ENCODE measurements around the gene POP4. TPM values are rescaled to one million over a fixed set of nuclear protein-coding genes. Genes with fewer than 3 reads are reported as not detected.

The POP4 gene
- total and polyA plus RNA-seq, 2 of the 4 experiments (the other 2 are of a cell fraction): 65.1 to 87.2 TPM

DNA sequence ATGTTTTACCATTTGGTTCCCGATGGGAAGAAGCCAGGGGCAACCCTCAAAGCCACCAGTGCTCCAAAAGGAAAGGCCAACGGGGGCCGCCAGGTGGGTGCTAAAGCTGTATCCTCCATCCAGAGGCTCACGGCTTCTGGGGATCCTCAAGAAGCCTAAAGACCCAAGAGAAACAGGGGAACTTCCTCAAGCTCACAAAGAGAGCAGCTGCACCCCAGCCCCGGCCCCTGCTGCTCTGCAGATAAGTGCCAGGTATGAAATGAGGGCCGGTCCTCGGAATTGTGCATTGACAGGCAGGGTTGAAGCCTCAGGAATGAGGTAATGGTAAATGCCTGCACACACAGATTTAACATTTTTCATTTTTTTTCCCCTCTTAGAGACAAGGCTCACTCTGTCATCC, 8.0 kb upstream of the POP4 start:
- H3K9me3 ChIP-seq (ENCODE audit: control insufficient read depth, insufficient read depth, low read length): no peaks in the 10 kb centered on the region
- H2AK5ac ChIP-seq (ENCODE audit: low read depth, low read length): no peak overlapping the region
- H3K14ac ChIP-seq (replicated peaks; ENCODE audit: low read depth, low read length): no peak overlapping the region
- no peak for DNase-seq
- no peak overlapping the region for H3K9ac ChIP-seq (ENCODE audit: low read depth, low read length)
- no peak overlapping the region for H2AK9ac ChIP-seq (replicated peaks; ENCODE audit: low read depth, low read length, poor library complexity)
- intact Hi-C loops (cut with micrococcal nuclease): no loop called here
- dilution Hi-C loops (cut with HindIII; ENCODE audit: low sequenced_read_pairs, unreplicated experiment): no loop called here
- H3K36me3 ChIP-seq (ENCODE audit: control insufficient read depth, insufficient read depth, low read length): no peaks in the 10 kb centered on the region
- no CpG with 5 or more reads among the region's 7 CpGs for WGBS, 2 experiments (ENCODE audit: extremely low coverage in 2 of 2, insufficient read length in 1 of 2)
- H2BK15ac ChIP-seq (ENCODE audit: low read depth, low read length): no peak overlapping the region
- H4K5ac ChIP-seq (ENCODE audit: low read depth, low read length): no peak overlapping the region
- no peak overlapping the region for H2BK5ac ChIP-seq (ENCODE audit: low read depth, low read length, poor library complexity, severe bottlenecking)
- no peak overlapping the region for H3K27ac ChIP-seq (ENCODE audit: insufficient read depth, low read length)
- ChIA-PET POLR2A (ENCODE audit: unreplicated experiment) (no interaction called here), CTCF (no interaction called here)
- no peaks in the 10 kb centered on the region for H3K4me1 ChIP-seq (ENCODE audit: control insufficient read depth, insufficient read depth, low read length)
- H4K91ac ChIP-seq (ENCODE audit: insufficient read depth, low read depth, low read length): no peak overlapping the region
- peaks cover 17% of the 10 kb centered on the region for H3K27me3 ChIP-seq (ENCODE audit: control insufficient read depth, insufficient read depth, low read length)
- no peak overlapping the region for H3K4me2 ChIP-seq (ENCODE audit: low read depth, low read length)
- H3K4ac ChIP-seq (ENCODE audit: low read depth, low read length): no peak overlapping the region
- H2BK20ac ChIP-seq (ENCODE audit: low read depth, low read length): no peak overlapping the region
- no peak overlapping the region for H3K23ac ChIP-seq (ENCODE audit: low read depth, low read length)
- no peak overlapping the region for H2BK120ac ChIP-seq (ENCODE audit: low read depth, low read length)
- H3K79me1 ChIP-seq (ENCODE audit: low read depth in 1 of 2, low read length in 2 of 2): no peaks in the 10 kb centered on the region
- H3K4me3 ChIP-seq (ENCODE audit: insufficient read depth, low read depth, low read length): no peak overlapping the region
- no TSS peak for BruUV-seq (replicated peaks)
- ATAC-seq (ENCODE audit: low read depth): no peak
- TF ChIP-seq RFX5 (IDR thresholded peaks at IDR 0.05; ENCODE audit: low read depth, low read length) (no peak), MAFK (IDR thresholded peaks at IDR 0.05; ENCODE audit: low read depth, low read length) (no peak), MAZ (IDR thresholded peaks at IDR 0.05; ENCODE audit: borderline replicate concordance, low read depth, low read length) (no peak), CHD1 (IDR thresholded peaks at IDR 0.05; ENCODE audit: low read depth, low read length) (no peak), MXI1 (IDR thresholded peaks at IDR 0.05; ENCODE audit: borderline replicate concordance, low read depth, low read length) (no peak), NFE2L2 (IDR thresholded peaks at IDR 0.05; ENCODE audit: low read depth, low read length) (no peak), POLR2A (IDR thresholded peaks at IDR 0.05; ENCODE audit: low read depth, low read length) (no peak), RAD21 (IDR thresholded peaks at IDR 0.05; ENCODE audit: low read length) (no peak), FOS (IDR thresholded peaks at IDR 0.05; ENCODE audit: low read depth, low read length) (no peak)
- TF ChIP-seq, protein P1, sequence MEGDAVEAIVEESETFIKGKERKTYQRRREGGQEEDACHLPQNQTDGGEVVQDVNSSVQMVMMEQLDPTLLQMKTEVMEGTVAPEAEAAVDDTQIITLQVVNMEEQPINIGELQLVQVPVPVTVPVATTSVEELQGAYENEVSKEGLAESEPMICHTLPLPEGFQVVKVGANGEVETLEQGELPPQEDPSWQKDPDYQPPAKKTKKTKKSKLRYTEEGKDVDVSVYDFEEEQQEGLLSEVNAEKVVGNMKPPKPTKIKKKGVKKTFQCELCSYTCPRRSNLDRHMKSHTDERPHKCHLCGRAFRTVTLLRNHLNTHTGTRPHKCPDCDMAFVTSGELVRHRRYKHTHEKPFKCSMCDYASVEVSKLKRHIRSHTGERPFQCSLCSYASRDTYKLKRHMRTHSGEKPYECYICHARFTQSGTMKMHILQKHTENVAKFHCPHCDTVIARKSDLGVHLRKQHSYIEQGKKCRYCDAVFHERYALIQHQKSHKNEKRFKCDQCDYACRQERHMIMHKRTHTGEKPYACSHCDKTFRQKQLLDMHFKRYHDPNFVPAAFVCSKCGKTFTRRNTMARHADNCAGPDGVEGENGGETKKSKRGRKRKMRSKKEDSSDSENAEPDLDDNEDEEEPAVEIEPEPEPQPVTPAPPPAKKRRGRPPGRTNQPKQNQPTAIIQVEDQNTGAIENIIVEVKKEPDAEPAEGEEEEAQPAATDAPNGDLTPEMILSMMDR (conservative IDR thresholded peaks at IDR 0.05; ENCODE audit: low read depth, low read length): no peak
- no peak overlapping the region for H4K8ac ChIP-seq (ENCODE audit: low read depth in 2 of 2, low read length in 2 of 2)
- in situ Hi-C loops (cut with MboI; ENCODE audit: low sequenced_read_pairs): no loop called here
- H3K9me1 ChIP-seq (ENCODE audit: insufficient read depth, low read length): no peaks in the 10 kb centered on the region
- no peak overlapping the region for H2AFZ ChIP-seq (replicated peaks; ENCODE audit: low read length, poor library complexity)
- H4K20me1 ChIP-seq (ENCODE audit: insufficient read depth, low read length): no peaks in the 10 kb centered on the region
- no peak overlapping the region for H3K18ac ChIP-seq (ENCODE audit: low read depth, low read length)
- H3K56ac ChIP-seq (ENCODE audit: extremely low read depth, insufficient read depth, low read length): no peak overlapping the region
